ENCODE data around the gene PTPRN2. TPM values are rescaled to one million over a fixed set of nuclear protein-coding genes. Genes with fewer than 3 reads are reported as not detected.
"Not testable (repeated sequence)": the region's sequence is repeated elsewhere in the genome, so short reads cannot be mapped to it uniquely, and the experiment has no call there.

The PTPRN2 gene
- polyA plus RNA-seq, 2 donors, result 0.37 to 0.40 TPM

- no peaks in the 10 kb centered on the region for H3K27me3 ChIP-seq (ENCODE audit: control insufficient read depth in 1 of 2, insufficient read depth in 2 of 2, low read length in 2 of 2)
- 78 to 84% methylated on average over 4 of the region's 4 CpGs for WGBS, 2 donors
Observed at GRCh38 chr7:158035343-158035742, 552.3 kb downstream of the PTPRN2 start.

DNA sequence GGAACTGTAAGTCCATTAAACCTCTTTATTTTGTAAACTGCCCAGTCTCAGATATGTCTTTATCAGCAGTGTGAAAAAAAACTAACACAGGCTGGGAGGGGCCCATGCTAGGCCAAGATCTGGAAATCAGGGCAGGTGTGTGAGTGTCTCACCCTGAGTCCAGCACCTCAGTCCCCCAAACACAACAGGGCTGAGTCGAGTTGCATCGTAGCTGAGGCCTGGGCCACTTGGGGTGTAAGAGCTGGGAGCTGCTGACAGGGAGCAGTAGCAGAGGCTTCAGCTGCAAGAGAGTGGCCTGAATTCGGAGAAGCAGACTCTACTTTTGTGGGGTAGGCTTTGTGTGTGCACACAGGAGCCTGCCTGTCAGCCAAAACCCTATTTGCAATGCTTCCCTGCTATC is 553.1 kb downstream of the PTPRN2 start:
- no peaks in the 10 kb centered on the region for H3K27me3 ChIP-seq (ENCODE audit: control insufficient read depth in 1 of 2, insufficient read depth in 2 of 2, low read length in 2 of 2)
- H3K4me1 ChIP-seq (ENCODE audit: control insufficient read depth in 2 of 2, insufficient read depth in 2 of 2, low read length in 1 of 2), result no peaks in the 10 kb centered on the region
- peaks cover 0 to 6% of the 10 kb centered on the region in 2 donors for H3K9me3 ChIP-seq (ENCODE audit: control insufficient read depth in 2 of 2, insufficient read depth in 1 of 2, low read depth in 1 of 2, low read length in 1 of 2)
- WGBS, 2 donors, result 63 to 86% methylated on average over 3 of the region's 3 CpGs
- H3K27ac ChIP-seq (ENCODE audit: low read depth in 2 of 2, low read length in 1 of 2), result no peak overlapping the region
- no peak overlapping the region for H3K4me3 ChIP-seq (ENCODE audit: low read depth in 1 of 2, low read length in 2 of 2)
- no peaks in the 10 kb centered on the region for H3K36me3 ChIP-seq (ENCODE audit: control insufficient read depth in 2 of 2, insufficient read depth in 2 of 2, low read length in 1 of 2)

More at GRCh38 chr7:158035343-158035742, 552.3 kb downstream of the PTPRN2 start:
- H3K36me3 ChIP-seq (ENCODE audit: control insufficient read depth in 2 of 2, insufficient read depth in 2 of 2, low read length in 1 of 2), result no peaks in the 10 kb centered on the region
- H3K4me1 ChIP-seq (ENCODE audit: control insufficient read depth in 2 of 2, insufficient read depth in 2 of 2, low read length in 1 of 2), result no peaks in the 10 kb centered on the region
- no peak overlapping the region for H3K27ac ChIP-seq (ENCODE audit: low read depth in 2 of 2, low read length in 1 of 2)
- peaks cover 0 to 6% of the 10 kb centered on the region in 2 donors for H3K9me3 ChIP-seq (ENCODE audit: control insufficient read depth in 2 of 2, insufficient read depth in 1 of 2, low read depth in 1 of 2, low read length in 1 of 2)
- H3K4me3 ChIP-seq (ENCODE audit: low read depth in 1 of 2, low read length in 2 of 2), result no peak overlapping the region

DNA sequence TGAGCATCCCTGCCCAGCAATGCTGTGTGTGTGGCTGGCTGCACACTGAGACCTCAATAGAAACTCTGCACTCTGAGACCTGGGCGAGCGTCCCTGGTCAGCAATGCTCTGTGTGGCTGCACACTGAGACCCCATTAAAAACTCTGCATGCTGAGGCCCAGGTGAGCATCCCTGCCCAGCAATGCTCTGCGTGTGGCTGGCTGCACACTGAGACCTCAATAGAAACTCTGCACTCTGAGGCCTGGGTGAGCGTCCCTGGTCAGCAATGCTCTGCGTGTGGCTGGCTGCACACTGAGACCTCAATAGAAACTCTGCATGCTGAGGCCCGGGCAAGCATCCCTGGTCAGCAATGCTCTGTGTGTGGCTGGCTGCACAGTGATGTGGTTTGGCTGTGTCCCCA is 553.7 kb downstream of the PTPRN2 start:
- 85 to 97% methylated on average over 6 of the region's 6 CpGs for WGBS, 2 donors
- H3K4me3 ChIP-seq (ENCODE audit: low read depth in 1 of 2, low read length in 2 of 2); H3K4me1 ChIP-seq (ENCODE audit: control insufficient read depth in 2 of 2, insufficient read depth in 2 of 2, low read length in 1 of 2); H3K27ac ChIP-seq (ENCODE audit: low read depth in 2 of 2, low read length in 1 of 2); H3K9me3 ChIP-seq (ENCODE audit: control insufficient read depth in 2 of 2, insufficient read depth in 1 of 2, low read depth in 1 of 2, low read length in 1 of 2); H3K36me3 ChIP-seq (ENCODE audit: control insufficient read depth in 2 of 2, insufficient read depth in 2 of 2, low read length in 1 of 2); H3K27me3 ChIP-seq (ENCODE audit: control insufficient read depth in 1 of 2, insufficient read depth in 2 of 2, low read length in 2 of 2): not testable (repeated sequence)

DNA sequence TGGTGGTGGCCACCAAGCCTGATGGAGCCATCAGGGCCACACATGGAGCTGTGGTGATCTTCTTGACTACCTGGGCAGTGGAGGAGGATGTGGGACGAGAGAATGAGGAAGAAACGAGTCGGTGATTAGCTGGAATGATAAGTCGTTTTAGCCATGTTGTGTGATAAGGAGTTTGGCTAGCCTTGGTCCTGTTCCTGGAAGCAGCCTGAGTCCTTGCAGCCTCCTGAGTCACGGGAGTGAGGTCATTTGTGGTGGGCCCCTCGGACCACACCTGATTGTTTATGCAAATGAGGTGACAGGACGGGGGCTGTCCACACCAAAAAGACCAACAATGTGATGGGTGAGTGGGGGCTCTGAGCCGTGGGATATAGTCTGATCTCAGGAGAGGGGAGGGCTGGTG is 554.4 kb downstream of the PTPRN2 start:
- H3K36me3 ChIP-seq (ENCODE audit: control insufficient read depth in 2 of 2, insufficient read depth in 2 of 2, low read length in 1 of 2), result no peaks in the 10 kb centered on the region
- no peaks in the 10 kb centered on the region for H3K4me1 ChIP-seq (ENCODE audit: control insufficient read depth in 2 of 2, insufficient read depth in 2 of 2, low read length in 1 of 2)
- H3K27ac ChIP-seq (ENCODE audit: low read depth in 2 of 2, low read length in 1 of 2), result no peak overlapping the region
- WGBS, 2 donors, result 88 to 89% methylated on average over 8 of the region's 8 CpGs
- no peak overlapping the region for H3K4me3 ChIP-seq (ENCODE audit: low read depth in 1 of 2, low read length in 2 of 2)
- H3K9me3 ChIP-seq (ENCODE audit: control insufficient read depth in 2 of 2, insufficient read depth in 1 of 2, low read depth in 1 of 2, low read length in 1 of 2), result peaks cover 0 to 6% of the 10 kb centered on the region in 2 donors
- H3K27me3 ChIP-seq (ENCODE audit: control insufficient read depth in 1 of 2, insufficient read depth in 2 of 2, low read length in 2 of 2), result no peaks in the 10 kb centered on the region

DNA sequence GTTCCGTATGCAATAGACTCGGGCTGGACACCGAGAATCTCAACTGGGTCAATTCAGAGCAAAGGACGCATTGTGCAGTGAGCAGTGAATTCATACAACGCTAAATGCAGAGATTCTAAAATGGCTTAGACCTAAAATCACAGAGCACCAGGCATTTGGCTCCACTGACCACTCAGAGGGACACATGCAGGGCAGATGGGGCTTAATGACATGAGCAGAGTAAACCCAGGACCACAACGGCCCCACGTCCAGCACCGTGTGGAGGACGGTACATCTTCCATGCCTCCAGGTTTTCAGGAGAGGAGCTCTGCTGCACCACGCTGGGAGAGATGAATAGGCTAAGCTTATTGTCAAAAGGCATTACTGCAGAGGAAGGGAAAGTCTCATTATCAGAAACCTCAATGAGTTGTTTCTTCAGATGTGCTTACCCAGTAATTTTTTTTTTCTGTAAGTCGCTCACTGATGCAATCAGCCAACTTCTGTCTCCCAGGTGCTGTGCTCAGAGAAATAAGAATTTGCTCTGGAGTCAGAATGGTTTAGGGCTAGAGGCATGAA is 555.0 kb downstream of the PTPRN2 start:
- WGBS, 2 donors, result 83 to 86% methylated on average over 11 of the region's 11 CpGs
- Histone ChIP-seq H3K4me1 (ENCODE audit: control insufficient read depth in 2 of 2, insufficient read depth in 2 of 2, low read length in 1 of 2) (no peaks in the 10 kb centered on the region), H3K36me3 (ENCODE audit: control insufficient read depth in 2 of 2, insufficient read depth in 2 of 2, low read length in 1 of 2) (no peaks in the 10 kb centered on the region), H3K9me3 (ENCODE audit: control insufficient read depth in 2 of 2, insufficient read depth in 1 of 2, low read depth in 1 of 2, low read length in 1 of 2) (peaks cover 0 to 4% of the 10 kb centered on the region in 2 donors), H3K27ac (ENCODE audit: low read depth in 2 of 2, low read length in 1 of 2) (no peak overlapping the region), H3K4me3 (ENCODE audit: low read depth in 1 of 2, low read length in 2 of 2) (no peak overlapping the region), H3K27me3 (ENCODE audit: control insufficient read depth in 1 of 2, insufficient read depth in 2 of 2, low read length in 2 of 2) (no peaks in the 10 kb centered on the region)

DNA sequence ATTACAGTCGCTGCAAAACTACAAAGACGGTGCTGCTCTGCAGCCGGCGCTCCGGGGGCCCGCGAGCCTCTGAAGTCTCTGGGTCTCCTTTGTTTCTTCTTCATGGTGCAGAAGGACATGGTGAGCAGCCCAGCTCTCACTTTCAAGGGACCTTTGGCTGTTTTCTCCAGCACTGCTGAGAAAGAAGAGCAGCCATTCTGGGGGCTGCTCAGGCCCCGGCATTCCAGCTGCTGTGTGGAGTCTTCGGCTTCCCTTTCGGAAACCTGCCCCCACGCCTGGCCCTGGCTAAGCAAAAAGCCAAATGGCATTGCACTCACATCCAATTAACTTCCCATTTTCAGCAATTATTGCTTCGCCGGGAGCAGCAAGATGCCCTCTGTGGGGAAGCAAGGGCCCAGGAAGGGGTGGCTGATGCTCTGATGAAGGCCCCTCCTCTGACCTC is 555.7 kb downstream of the PTPRN2 start:
- 56 to 65% methylated on average over 13 of the region's 13 CpGs for WGBS, 2 donors
- H3K36me3 ChIP-seq (ENCODE audit: control insufficient read depth in 2 of 2, insufficient read depth in 2 of 2, low read length in 1 of 2), result no peaks in the 10 kb centered on the region

GRCh38 chr7:158030566-158030965 is 557.1 kb downstream of the PTPRN2 start:
- Histone ChIP-seq H3K36me3 (ENCODE audit: control insufficient read depth in 2 of 2, insufficient read depth in 2 of 2, low read length in 1 of 2) (no peaks in the 10 kb centered on the region), H3K9me3 (ENCODE audit: control insufficient read depth in 2 of 2, insufficient read depth in 1 of 2, low read depth in 1 of 2, low read length in 1 of 2) (peaks cover 0 to 4% of the 10 kb centered on the region in 2 donors), H3K27me3 (ENCODE audit: control insufficient read depth in 1 of 2, insufficient read depth in 2 of 2, low read length in 2 of 2) (no peaks in the 10 kb centered on the region), H3K4me3 (ENCODE audit: low read depth in 1 of 2, low read length in 2 of 2) (no peak overlapping the region), H3K4me1 (ENCODE audit: control insufficient read depth in 2 of 2, insufficient read depth in 2 of 2, low read length in 1 of 2) (no peaks in the 10 kb centered on the region), H3K27ac (ENCODE audit: low read depth in 2 of 2, low read length in 1 of 2) (no peak overlapping the region)
- WGBS, 2 donors, result 84 to 86% methylated on average over 11 of the region's 11 CpGs

More for the DNA sequence above, 555.7 kb downstream of the PTPRN2 start:
- Histone ChIP-seq H3K9me3 (ENCODE audit: control insufficient read depth in 2 of 2, insufficient read depth in 1 of 2, low read depth in 1 of 2, low read length in 1 of 2) (peaks cover 0 to 4% of the 10 kb centered on the region in 2 donors), H3K4me1 (ENCODE audit: control insufficient read depth in 2 of 2, insufficient read depth in 2 of 2, low read length in 1 of 2) (no peaks in the 10 kb centered on the region), H3K4me3 (ENCODE audit: low read depth in 1 of 2, low read length in 2 of 2) (no peak overlapping the region), H3K27me3 (ENCODE audit: control insufficient read depth in 1 of 2, insufficient read depth in 2 of 2, low read length in 2 of 2) (no peaks in the 10 kb centered on the region), H3K27ac (ENCODE audit: low read depth in 2 of 2, low read length in 1 of 2) (no peak overlapping the region)

DNA sequence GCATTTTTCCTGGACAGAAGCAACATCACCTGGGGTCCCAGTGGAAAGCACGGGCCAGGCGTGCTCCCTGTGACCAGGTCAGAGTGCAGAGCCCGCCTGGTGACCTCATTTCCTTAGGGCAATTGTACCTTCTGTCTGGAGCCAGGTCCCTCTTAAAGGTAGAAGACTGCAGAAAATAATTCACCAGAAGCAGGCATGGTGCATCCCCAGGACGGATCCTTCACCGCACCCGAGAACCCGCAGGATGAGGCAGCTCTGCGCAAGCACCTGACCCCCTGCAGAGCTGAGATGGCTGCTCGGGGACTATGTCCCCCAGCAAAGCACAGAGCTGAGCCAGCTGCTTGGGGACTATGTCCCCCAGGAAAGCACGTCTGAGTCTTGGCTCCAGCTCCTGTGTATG is 557.6 kb downstream of the PTPRN2 start:
- H3K27me3 ChIP-seq (ENCODE audit: control insufficient read depth in 1 of 2, insufficient read depth in 2 of 2, low read length in 2 of 2), result no peaks in the 10 kb centered on the region
- H3K9me3 ChIP-seq (ENCODE audit: control insufficient read depth in 2 of 2, insufficient read depth in 1 of 2, low read depth in 1 of 2, low read length in 1 of 2), result peaks cover 0 to 4% of the 10 kb centered on the region in 2 donors
- no peaks in the 10 kb centered on the region for H3K36me3 ChIP-seq (ENCODE audit: control insufficient read depth in 2 of 2, insufficient read depth in 2 of 2, low read length in 1 of 2)
- no peaks in the 10 kb centered on the region for H3K4me1 ChIP-seq (ENCODE audit: control insufficient read depth in 2 of 2, insufficient read depth in 2 of 2, low read length in 1 of 2)
- H3K4me3 ChIP-seq (ENCODE audit: low read depth in 1 of 2, low read length in 2 of 2), result no peak overlapping the region
- 86 to 90% methylated on average over 10 of the region's 10 CpGs for whole genome bisulfite sequencing, 2 donors
- no peak overlapping the region for H3K27ac ChIP-seq (ENCODE audit: low read depth in 2 of 2, low read length in 1 of 2)

DNA sequence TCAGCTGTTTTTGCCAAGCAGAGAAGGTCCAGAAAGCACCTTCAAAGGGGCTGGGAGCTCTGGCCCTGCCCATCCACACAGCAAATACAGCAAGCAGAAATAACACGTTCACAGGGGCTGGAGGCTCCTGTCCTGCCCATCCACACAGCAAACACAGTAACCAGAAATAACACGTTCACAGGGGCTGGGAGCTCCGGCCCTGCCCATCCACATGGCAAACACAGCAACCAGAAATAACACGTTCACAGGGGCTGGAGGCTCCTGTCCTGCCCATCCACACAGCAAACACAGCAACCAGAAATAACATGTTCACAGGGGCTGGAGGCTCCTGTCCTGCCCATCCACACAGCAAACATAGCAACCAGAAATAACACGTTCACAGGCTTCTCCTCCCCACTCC is 558.1 kb downstream of the PTPRN2 start:
- Histone ChIP-seq H3K27me3 (ENCODE audit: control insufficient read depth in 1 of 2, insufficient read depth in 2 of 2, low read length in 2 of 2) (no peaks in the 10 kb centered on the region), H3K4me3 (ENCODE audit: low read depth in 1 of 2, low read length in 2 of 2) (no peak overlapping the region), H3K9me3 (ENCODE audit: control insufficient read depth in 2 of 2, insufficient read depth in 1 of 2, low read depth in 1 of 2, low read length in 1 of 2) (peaks cover 0 to 4% of the 10 kb centered on the region in 2 donors), H3K36me3 (ENCODE audit: control insufficient read depth in 2 of 2, insufficient read depth in 2 of 2, low read length in 1 of 2) (no peaks in the 10 kb centered on the region), H3K4me1 (ENCODE audit: control insufficient read depth in 2 of 2, insufficient read depth in 2 of 2, low read length in 1 of 2) (no peaks in the 10 kb centered on the region), H3K27ac (ENCODE audit: low read depth in 2 of 2, low read length in 1 of 2) (no peak overlapping the region)
- 35 to 54% methylated on average over 5 of the region's 5 CpGs for WGBS, 2 donors

- H3K36me3 ChIP-seq (ENCODE audit: control insufficient read depth in 2 of 2, insufficient read depth in 2 of 2, low read length in 1 of 2), result no peaks in the 10 kb centered on the region
- no peaks in the 10 kb centered on the region for H3K4me1 ChIP-seq (ENCODE audit: control insufficient read depth in 2 of 2, insufficient read depth in 2 of 2, low read length in 1 of 2)
- H3K9me3 ChIP-seq (ENCODE audit: control insufficient read depth in 2 of 2, insufficient read depth in 1 of 2, low read depth in 1 of 2, low read length in 1 of 2), result peaks cover 0 to 4% of the 10 kb centered on the region in 2 donors
- 89 to 90% methylated on average over 22 of the region's 22 CpGs for WGBS, 2 donors
- no peaks in the 10 kb centered on the region for H3K27me3 ChIP-seq (ENCODE audit: control insufficient read depth in 1 of 2, insufficient read depth in 2 of 2, low read length in 2 of 2)
- no peak overlapping the region for H3K27ac ChIP-seq (ENCODE audit: low read depth in 2 of 2, low read length in 1 of 2)
- no peak overlapping the region for H3K4me3 ChIP-seq (ENCODE audit: low read depth in 1 of 2, low read length in 2 of 2)
Observed at GRCh38 chr7:158028971-158029370, 558.7 kb downstream of the PTPRN2 start.
